Right lobe of liver (tissue), 6 donors: ENCODE measurements around the gene AFG1L. TPM values are rescaled to one million over a fixed set of nuclear protein-coding genes. Genes with fewer than 3 reads are reported as not detected.

Source experiments
- ATAC-seq, 4 donors: fragments of 200-7000 bp; cut with Tn5 transposase; one replicate each; pipeline ENCODE4 v1.9.1; 2020; ENCODE audit warnings: mild to moderate bottlenecking in 4 of 4, moderate library complexity in 4 of 4
- DNase-seq, 3 donors: peaks; one replicate each; pipeline ENCODE4 v3.0.0-alpha.2; 2020
- H3K27ac ChIP-seq, 3 donors: fragments of 200-600 bp; one replicate each; pipeline ENCODE4 v1.8.0; 2022
- H3K27me3 ChIP-seq, 2 donors: fragments of 200-600 bp; one replicate each; pipeline ENCODE4 v1.8.0; 2022
- H3K36me3 ChIP-seq, 4 donors: fragments of 200-600 bp; sonication (generic) in 1 of 4; one replicate each; pipeline versions ENCODE4 v1.5.1 to v1.8.0; 2017 to 2022; ENCODE audit warnings: control low read depth in 1 of 4
- H3K4me1 ChIP-seq, 4 donors: fragments of 200-600 bp; sonication (generic) in 1 of 4; one replicate each; pipeline versions ENCODE4 v1.5.1 to v1.8.0; 2017 to 2022; ENCODE audit warnings: control low read depth in 1 of 4
- H3K4me3 ChIP-seq, 3 donors: fragments of 200-600 bp; one replicate each; pipeline ENCODE4 v1.8.0; 2022
- H3K9me3 ChIP-seq, 4 donors: fragments of 200-600 bp; sonication (generic) in 1 of 4; one replicate each; pipeline versions ENCODE4 v1.5.1 to v1.8.0; 2017 to 2022; ENCODE audit warnings: control low read depth in 1 of 4
- CTCF ChIP-seq, 4 donors: fragments of 200-600 bp in 3 of 4; fragments of 450-650 bp in 1 of 4; IDR thresholded peaks; one replicate each; pipeline versions ENCODE4 v1.5.1 to v1.8.0; 2016 to 2022; ENCODE audit warnings: antibody characterized with exemption in 4 of 4, mild to moderate bottlenecking in 2 of 4
- POLR2A ChIP-seq: fragments of 450-650 bp; IDR thresholded peaks from one replicate; pipeline ENCODE4 v1.6.1; 2017; ENCODE audit warnings: antibody characterized with exemption, mild to moderate bottlenecking
- WGBS: methylation state at CpG from one replicate; pipeline ENCODE4 v1.1.6; 2018; ENCODE audit warnings: low coverage, low lambda C conversion rate; ENCODE audit not compliant: insufficient coverage; ENCODE audit errors: missing lambda C conversion rate; 5-methylcytosine and 5-hydroxymethylcytosine counted together
- intact Hi-C, 2 donors: fragments of 100-400 bp; cut with DNase I; formaldehyde crosslinking; loops; one replicate each; pipeline versions ENCODE4 v1.11.2 to v1.14.1; 2022
- total RNA-seq, 6 experiments: library from RNA; depleted of rRNA in 2 of 6; stranded (reverse); fragments of >200 nt in 2 of 6; fragmentation: NEBNext Ultra II Directional in 3 of 6; extraction: Animal tissue kit (Norgen Biotek cat#: 25700) in 3 of 6; gene quantifications; one replicate each; pipeline versions ENCODE4 v1.1.0 to v1.2.4, GENCODE V29; 2016 to 2023
- donor health status: DM: no; HTN: yes; CAD: no.
- donor health status: DM: no; HTN: no; CAD: no.
- donor health status: DM: no; HTN: no; CAD: no.
- donor health status: DM: no; HTN: yes; CAD: no.
- donor health status: DM: no; HTN: yes; CAD: no.

AFG1L gene
- total RNA-seq, 6 experiments from 2014 or later, result 1.5 to 5.6 (median 4.6) TPM

- Histone ChIP-seq H3K4me1 (peaks cover 0 to 51% (median 19%) of the 10 kb centered on the region in 4 donors), H3K9me3 (no peaks in the 10 kb centered on the region), H3K4me3 (peak overlapping the region; percentile 90 to 93 (median 92)), H3K36me3 (peaks cover 0 to 8% (median 3%) of the 10 kb centered on the region in 4 donors), H3K27ac (peak overlapping the region; percentile 87 to 99 (median 98)), H3K27me3 (no peaks in the 10 kb centered on the region)
- DNase-seq, result peak; percentile 51 to 69 (median 66)
- 9% methylated on average over 26 of the region's 46 CpGs for WGBS
- TF ChIP-seq POLR2A (no peak), CTCF (IDR thresholded peaks at IDR 0.05) (no peak)
- intact Hi-C loops, result loop anchor here in 1 of 2 donors (10.0 kb wide), 1 partner anchor 93 kb away; no protein-coding TSS in a partner anchor
- ATAC-seq, result peak in 1 of 4 donors; percentile 2
These were observed 267.1 kb downstream of the AFG1L start for GRCh38 chr6:108561742-108562502.

DNA sequence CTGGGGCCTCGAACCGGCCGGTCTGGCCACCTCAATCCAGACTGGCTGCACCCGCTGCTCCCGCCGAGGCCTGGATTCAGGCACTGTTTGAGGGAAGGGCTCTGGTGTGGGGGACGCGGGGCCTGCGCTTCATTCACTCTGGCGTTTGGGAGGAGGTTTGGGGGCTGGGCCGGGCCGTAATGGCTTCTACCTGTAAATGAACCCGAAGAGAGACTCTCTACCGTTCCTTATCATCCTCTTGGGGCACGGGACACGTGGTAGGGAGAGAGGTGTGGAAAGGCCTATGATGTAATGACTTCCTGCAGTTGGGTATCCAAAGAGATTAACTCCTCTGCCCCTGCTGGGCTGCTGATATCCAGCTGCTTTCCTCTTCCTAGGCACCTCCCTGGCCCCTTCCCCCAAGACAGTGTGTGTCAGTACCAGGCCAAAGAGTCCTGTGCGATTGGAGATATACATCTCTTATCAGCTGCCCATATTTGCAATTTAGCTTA, 267.7 kb downstream of the AFG1L start:
- DNase-seq (peak; percentile 69 to 82 (median 81)), ATAC-seq (peak; percentile 4 to 24 (median 8))
- Histone ChIP-seq H3K4me1 (peaks cover 0 to 49% (median 18%) of the 10 kb centered on the region in 4 donors), H3K27ac (peak overlapping the region; percentile 87 to 99 (median 98)), H3K27me3 (no peaks in the 10 kb centered on the region), H3K36me3 (peaks cover 0 to 14% (median 5%) of the 10 kb centered on the region in 4 donors), H3K4me3 (peak overlapping the region; percentile 90 to 93 (median 92)), H3K9me3 (no peaks in the 10 kb centered on the region)
- intact Hi-C loops, result loop anchor here in 1 of 2 donors (10.0 kb wide), 1 partner anchor 92 kb away; no protein-coding TSS in a partner anchor
- TF ChIP-seq CTCF (IDR thresholded peaks at IDR 0.05), result no peak
- TF ChIP-seq POLR2A, result peak; percentile 68
- 3% methylated on average over 13 of the region's 17 CpGs for WGBS

DNA sequence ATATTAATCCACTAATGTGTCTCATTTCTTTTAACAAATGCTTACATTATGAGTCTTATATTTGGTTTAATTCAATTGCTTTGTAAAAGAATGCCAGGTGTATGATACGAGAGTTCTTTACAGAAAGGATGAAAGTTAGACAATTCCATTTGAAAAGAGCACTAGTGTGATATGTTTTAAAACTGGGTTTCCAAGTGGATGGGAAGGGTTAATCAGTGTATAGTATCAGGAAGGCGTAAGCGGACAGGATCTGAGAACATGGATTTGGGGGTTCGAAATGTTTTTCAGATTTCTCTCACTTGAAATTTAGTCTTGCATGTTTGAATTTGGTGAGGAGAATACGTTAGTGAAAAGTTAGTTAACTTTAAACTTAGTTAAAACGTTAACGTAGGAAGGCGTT, 268.4 kb downstream of the AFG1L start:
- no peak for TF ChIP-seq CTCF (IDR thresholded peaks at IDR 0.05)
- TF ChIP-seq POLR2A, result no peak
- H3K9me3 ChIP-seq, result no peaks in the 10 kb centered on the region
- no peaks in the 10 kb centered on the region for H3K27me3 ChIP-seq
- DNase-seq (no peak), ATAC-seq (no peak)
- peak overlapping the region in 2 of 3 donors; percentile 87 to 99 for H3K27ac ChIP-seq
- peaks cover 0 to 49% (median 18%) of the 10 kb centered on the region in 4 donors for H3K4me1 ChIP-seq
- H3K36me3 ChIP-seq, result peaks cover 0 to 16% (median 6%) of the 10 kb centered on the region in 4 donors
- peak overlapping the region; percentile 90 to 93 (median 92) for H3K4me3 ChIP-seq
- intact Hi-C loops, result loop anchor here in 1 of 2 donors (10.0 kb wide), 1 partner anchor 92 kb away; no protein-coding TSS in a partner anchor
- WGBS, result 47% methylated on average over 8 of the region's 8 CpGs

GRCh38 chr6:108564178-108564577, 269.3 kb downstream of the AFG1L start:
- peak overlapping the region in 2 of 3 donors; percentile 65 to 76 for H3K27ac ChIP-seq
- no peaks in the 10 kb centered on the region for H3K27me3 ChIP-seq
- WGBS, result 38% methylated on average over 3 of the region's 3 CpGs
- ATAC-seq (no peak), DNase-seq (no peak)
- no peaks in the 10 kb centered on the region for H3K9me3 ChIP-seq
- intact Hi-C loops, result loop anchor here in 1 of 2 donors (10.0 kb wide), 1 partner anchor 91 kb away; no protein-coding TSS in a partner anchor
- peaks cover 0 to 49% (median 18%) of the 10 kb centered on the region in 4 donors for H3K4me1 ChIP-seq
- TF ChIP-seq CTCF (IDR thresholded peaks at IDR 0.05), result no peak
- TF ChIP-seq POLR2A, result no peak
- no peak overlapping the region for H3K4me3 ChIP-seq
- peaks cover 0 to 20% (median 8%) of the 10 kb centered on the region in 4 donors for H3K36me3 ChIP-seq
